ENCODE data around the gene TNS4.

DNA sequence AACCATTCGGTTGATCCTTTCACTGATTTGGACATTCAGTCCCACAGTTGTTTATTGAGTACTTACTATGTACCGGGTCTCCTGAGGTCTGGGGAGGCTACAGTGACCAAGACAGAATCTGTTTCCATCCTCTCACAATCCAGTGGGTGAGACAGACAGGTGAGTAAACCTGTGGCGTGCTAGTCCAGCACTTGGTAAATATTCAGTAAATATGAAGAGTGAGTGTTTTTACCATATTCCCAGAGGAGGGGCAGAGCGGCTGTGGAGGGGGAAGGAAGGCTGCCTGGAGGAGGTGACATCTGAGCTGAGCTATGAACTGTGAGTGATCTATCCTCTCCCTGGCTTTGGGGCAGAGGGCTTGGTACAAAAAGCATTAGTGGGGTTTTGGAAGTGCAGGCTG lies 32.5 kb upstream of the TNS4 start:
- no peak for TF ChIP-seq POLR2A (IDR thresholded peaks at IDR 0.05; ENCODE audit: low read length)
- no peak for TF ChIP-seq BHLHE40 (IDR thresholded peaks at IDR 0.05; ENCODE audit: low read depth, low read length)
- TF ChIP-seq RNF2 (IDR thresholded peaks at IDR 0.05; ENCODE audit: borderline replicate concordance, low read depth) = no peak
- no peak for TF ChIP-seq CTCF (IDR thresholded peaks at IDR 0.05)
- TF ChIP-seq E2F6 (IDR thresholded peaks at IDR 0.05; ENCODE audit: borderline replicate concordance, low read depth) = no peak
- TF ChIP-seq ZFP36 (IDR thresholded peaks at IDR 0.05; ENCODE audit: borderline replicate concordance, partially characterized antibody) = peak; percentile 99
- no peak for TF ChIP-seq EP300 (IDR thresholded peaks at IDR 0.05)
- TF ChIP-seq NFE2L2 (conservative IDR thresholded peaks at IDR 0.05; ENCODE audit: low read length) = no peak
- TF ChIP-seq, protein P1, sequence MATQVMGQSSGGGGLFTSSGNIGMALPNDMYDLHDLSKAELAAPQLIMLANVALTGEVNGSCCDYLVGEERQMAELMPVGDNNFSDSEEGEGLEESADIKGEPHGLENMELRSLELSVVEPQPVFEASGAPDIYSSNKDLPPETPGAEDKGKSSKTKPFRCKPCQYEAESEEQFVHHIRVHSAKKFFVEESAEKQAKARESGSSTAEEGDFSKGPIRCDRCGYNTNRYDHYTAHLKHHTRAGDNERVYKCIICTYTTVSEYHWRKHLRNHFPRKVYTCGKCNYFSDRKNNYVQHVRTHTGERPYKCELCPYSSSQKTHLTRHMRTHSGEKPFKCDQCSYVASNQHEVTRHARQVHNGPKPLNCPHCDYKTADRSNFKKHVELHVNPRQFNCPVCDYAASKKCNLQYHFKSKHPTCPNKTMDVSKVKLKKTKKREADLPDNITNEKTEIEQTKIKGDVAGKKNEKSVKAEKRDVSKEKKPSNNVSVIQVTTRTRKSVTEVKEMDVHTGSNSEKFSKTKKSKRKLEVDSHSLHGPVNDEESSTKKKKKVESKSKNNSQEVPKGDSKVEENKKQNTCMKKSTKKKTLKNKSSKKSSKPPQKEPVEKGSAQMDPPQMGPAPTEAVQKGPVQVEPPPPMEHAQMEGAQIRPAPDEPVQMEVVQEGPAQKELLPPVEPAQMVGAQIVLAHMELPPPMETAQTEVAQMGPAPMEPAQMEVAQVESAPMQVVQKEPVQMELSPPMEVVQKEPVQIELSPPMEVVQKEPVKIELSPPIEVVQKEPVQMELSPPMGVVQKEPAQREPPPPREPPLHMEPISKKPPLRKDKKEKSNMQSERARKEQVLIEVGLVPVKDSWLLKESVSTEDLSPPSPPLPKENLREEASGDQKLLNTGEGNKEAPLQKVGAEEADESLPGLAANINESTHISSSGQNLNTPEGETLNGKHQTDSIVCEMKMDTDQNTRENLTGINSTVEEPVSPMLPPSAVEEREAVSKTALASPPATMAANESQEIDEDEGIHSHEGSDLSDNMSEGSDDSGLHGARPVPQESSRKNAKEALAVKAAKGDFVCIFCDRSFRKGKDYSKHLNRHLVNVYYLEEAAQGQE (IDR thresholded peaks at IDR 0.05) = no peak
- TF ChIP-seq RCOR1 (IDR thresholded peaks at IDR 0.05; ENCODE audit: low read depth, low read length) = no peak
- TF ChIP-seq MYC (IDR thresholded peaks at IDR 0.05; ENCODE audit: borderline replicate concordance, low read length) = no peak
- no peak for TF ChIP-seq ZSCAN20 (CRISPR knock-in tag; IDR thresholded peaks at IDR 0.05)
- no peak for TF ChIP-seq USF2 (IDR thresholded peaks at IDR 0.05)
- TF ChIP-seq TP53 (CRISPR knock-in tag; IDR thresholded peaks at IDR 0.05) = 0 out of 2 replicates have a peak, but pooled peaks have one; percentile 23
